Stimulated activated CD4-positive, alpha-beta T cell treated with anti-CD3 and anti-CD28 coated beads, TNF-alpha, amount 100 ng/mL, for 4 hours (primary cell): Measurements from ENCODE around the gene IL1B.

ENCODE experiments used
- DNase-seq, 3 experiments: peaks; one replicate each; pipeline ENCODE4 v3.0.0-alpha.2; 2020; ENCODE audit warnings: low read depth in 3 of 3

The IL1B gene

GRCh38 chr2:112807233-112807807, 29.3 kb downstream of the IL1B start:
- no peak for DNase-seq

GRCh38 chr2:112805542-112805941, 31.0 kb downstream of the IL1B start:
- DNase-seq, result no peak

- DNase-seq, result no peak
These were observed 32.7 kb downstream of the IL1B start for GRCh38 chr2:112803691-112804521.

- DNase-seq, result no peak
These were observed 35.5 kb downstream of the IL1B start for GRCh38 chr2:112800881-112801583.

- no peak for DNase-seq
These were observed 37.3 kb downstream of the IL1B start for GRCh38 chr2:112798979-112799975.

GRCh38 chr2:112796486-112796885, 40.1 kb downstream of the IL1B start:
- DNase-seq, result no peak

- DNase-seq, result no peak
These were observed 40.8 kb downstream of the IL1B start for GRCh38 chr2:112795774-112796173.

- DNase-seq, result no peak
These were observed 41.7 kb downstream of the IL1B start for GRCh38 chr2:112794841-112795240.

- DNase-seq, result no peak
These were observed 42.3 kb downstream of the IL1B start for GRCh38 chr2:112794131-112794733.

- DNase-seq, result no peak
These were observed 43.1 kb downstream of the IL1B start for GRCh38 chr2:112793449-112793978.

GRCh38 chr2:112792419-112792818, 44.2 kb downstream of the IL1B start:
- DNase-seq, result no peak

GRCh38 chr2:112791693-112792230, 44.8 kb downstream of the IL1B start:
- DNase-seq, result no peak

- no peak for DNase-seq
These were observed 45.6 kb downstream of the IL1B start for GRCh38 chr2:112791019-112791418.

GRCh38 chr2:112790305-112790704, 46.3 kb downstream of the IL1B start:
- DNase-seq, result no peak

- no peak for DNase-seq
These were observed 47.4 kb downstream of the IL1B start for GRCh38 chr2:112789186-112789585.

- DNase-seq, result no peak
These were observed 47.9 kb downstream of the IL1B start for GRCh38 chr2:112788653-112789052.

GRCh38 chr2:112787729-112788393, 48.7 kb downstream of the IL1B start:
- no peak for DNase-seq

GRCh38 chr2:112787294-112787693, 49.3 kb downstream of the IL1B start:
- no peak for DNase-seq

- no peak for DNase-seq
These were observed 52.1 kb downstream of the IL1B start, which contains the start of gene IL1A for GRCh38 chr2:112784199-112785189. Gene IL1A (minus strand): TSS chr2:112784493. CDS start chr2:112783770, 723 bp downstream.
